ENCODE results near the gene KSR1.

Gene KSR1

DNA sequence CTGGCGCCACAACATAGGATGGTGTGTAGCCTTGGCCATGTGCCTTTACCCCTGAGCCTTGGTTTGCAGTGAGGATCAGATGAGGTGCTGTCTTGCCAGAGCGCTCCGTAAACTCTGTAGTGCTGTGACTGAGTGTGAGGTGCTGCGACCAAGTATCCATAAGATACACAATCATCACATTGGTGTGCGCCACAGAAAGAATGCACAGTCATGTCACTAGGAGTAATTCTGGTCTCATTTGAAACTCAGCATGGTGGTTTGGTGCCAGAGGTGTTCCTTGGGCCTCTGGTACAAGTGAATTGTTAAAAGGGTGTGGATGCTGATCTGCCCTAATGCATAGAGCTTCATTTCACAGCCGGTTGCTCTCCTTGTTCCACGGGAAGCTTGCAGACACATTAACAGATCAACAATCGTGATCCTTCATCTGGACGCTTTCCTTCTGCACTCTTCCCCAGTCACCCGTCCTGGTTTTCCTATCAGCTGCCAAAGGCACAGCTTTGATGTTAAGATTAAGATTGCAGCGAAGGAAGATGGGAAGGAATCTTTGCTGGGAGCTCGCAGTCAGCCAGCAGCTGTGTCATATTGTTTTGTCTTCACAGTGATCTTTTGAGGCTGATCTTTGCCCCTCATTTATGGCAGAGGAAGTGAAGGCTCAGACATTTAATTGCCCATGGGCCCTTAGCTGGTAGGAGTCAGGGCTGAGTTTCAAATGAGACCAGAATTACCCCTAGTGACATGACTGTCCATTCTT, 79.1 kb downstream of the KSR1 start:
- DNase-seq (ENCODE audit: low read depth): no peak

DNA sequence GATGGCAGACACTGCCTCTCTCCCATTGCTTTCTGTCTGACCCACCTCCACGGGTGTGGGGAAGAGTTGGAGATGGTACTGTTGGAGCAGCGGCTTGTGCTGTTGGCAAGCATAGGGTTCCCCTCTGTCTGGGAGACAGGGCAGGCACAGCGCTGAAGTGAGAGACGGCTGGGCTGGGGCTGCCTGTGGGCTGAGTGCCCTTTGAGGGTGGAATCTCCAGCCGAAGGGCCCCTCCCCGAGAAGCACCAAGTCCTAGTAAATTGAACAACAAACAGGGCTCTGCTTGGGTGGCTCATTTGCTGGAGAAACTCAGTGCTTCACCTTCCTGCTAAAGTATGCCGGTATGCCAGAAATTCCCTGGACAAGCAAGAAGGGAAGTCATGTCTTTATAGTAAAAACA, 79.7 kb downstream of the KSR1 start:
- DNase-seq (ENCODE audit: low read depth): no peak

GRCh38 chr17:27536781-27537180, 80.5 kb downstream of the KSR1 start:
- no peak for DNase-seq (ENCODE audit: low read depth)

- no peak for DNase-seq (ENCODE audit: low read depth)
Measured at GRCh38 chr17:27538156-27538955, 82.1 kb downstream of the KSR1 start.

- no peak for DNase-seq (ENCODE audit: low read depth)
Measured at GRCh38 chr17:27539152-27539551, 82.9 kb downstream of the KSR1 start.

DNA sequence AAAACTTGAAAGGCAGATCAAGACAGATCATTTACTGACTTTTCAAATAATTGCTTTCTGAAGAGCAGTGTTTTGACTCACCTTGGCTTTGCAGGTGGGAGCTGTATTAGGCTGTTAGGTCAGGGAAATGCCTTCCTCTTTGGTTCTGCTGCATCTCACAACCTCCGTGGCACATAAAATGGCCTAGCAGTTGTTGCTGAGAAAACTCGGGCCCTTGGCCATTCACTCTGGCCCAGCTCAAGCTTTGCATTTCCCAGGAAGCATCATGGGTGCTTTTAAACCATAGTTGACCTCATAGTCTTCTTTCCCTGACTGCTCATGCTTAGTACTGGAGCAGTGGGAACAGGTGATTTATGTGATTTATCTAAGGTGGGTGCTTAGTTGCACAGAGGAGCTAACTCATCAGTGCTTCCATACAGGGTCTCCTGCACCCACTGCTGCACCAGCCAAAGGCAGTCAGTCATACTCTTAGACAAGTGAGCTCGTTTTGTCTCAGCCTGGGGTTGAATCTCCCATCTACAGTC, 83.6 kb downstream of the KSR1 start:
- no peak for DNase-seq (ENCODE audit: low read depth)

DNA sequence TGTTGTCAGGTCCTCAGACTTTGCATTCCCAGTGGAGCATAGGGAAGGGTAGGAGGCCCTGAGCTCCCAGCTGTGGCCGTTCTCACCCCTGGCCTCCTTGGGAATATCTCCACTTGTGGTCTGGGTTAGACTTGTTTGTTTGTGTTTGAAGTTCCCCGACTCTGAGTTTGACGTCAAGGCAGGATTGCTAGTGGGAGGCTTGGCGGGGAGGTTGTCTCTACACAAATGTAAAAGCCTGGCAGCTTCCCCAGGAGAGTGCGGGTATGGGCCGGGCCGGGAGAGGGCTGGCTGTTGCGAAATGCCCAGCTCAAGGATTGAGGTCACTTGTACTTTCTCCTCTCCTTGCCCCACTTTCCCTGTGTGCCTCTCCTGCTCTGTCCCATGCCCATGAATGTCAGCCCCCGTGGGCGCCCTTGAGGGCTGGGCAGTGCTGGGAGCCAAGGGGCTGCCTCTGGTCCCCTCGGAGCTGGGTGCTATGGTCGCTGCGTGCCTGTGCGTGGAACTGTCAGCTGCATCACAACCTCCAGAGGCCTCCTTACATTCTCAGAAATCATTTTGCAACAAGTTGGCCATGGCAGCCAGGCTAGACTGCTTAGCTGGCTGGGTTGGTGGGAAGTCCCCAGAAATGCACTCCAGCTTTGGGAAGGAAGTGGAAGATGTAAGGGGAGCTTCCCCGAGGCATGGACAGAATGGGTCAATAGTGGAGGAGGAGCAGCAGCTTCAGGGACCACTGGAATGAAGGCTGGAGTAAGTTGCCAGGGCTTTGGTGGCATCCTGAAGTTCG, 84.3 kb downstream of the KSR1 start:
- DNase-seq (ENCODE audit: low read depth): no peak

DNA sequence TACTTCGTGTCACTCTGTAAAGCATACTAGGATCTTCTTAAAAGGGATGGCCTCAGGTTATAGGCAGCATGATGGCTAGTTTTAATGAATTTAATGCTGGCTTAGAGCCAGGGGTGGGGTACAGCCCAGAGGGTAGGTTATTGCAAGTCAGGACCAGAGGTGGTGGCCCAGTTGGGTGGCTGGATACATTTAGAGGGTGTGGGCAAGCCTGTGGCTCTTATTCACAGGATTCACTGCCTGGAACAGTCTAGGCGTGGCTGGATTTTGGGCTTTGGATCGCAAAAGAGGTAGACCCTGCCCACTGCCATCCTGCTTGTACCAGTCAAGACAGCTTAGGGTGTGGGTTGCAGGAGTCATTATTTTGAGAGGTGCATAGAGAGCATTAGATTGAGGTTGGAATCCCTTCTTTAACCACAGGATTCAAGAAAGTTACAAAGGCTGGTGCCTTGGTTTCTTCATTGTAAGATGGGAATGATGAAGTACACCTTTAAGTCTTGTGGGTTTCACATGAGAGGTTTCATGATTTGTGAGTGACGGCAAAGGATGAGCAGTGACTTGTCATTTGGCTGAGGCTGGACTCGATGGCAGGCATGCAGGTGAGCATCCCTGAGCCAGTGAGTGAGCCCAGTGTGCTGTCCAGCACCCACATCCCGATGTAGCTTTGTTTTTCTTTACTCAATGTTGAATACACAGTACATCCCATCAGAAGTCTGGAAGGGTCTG, 85.2 kb downstream of the KSR1 start:
- DNase-seq (ENCODE audit: low read depth): no peak

DNA sequence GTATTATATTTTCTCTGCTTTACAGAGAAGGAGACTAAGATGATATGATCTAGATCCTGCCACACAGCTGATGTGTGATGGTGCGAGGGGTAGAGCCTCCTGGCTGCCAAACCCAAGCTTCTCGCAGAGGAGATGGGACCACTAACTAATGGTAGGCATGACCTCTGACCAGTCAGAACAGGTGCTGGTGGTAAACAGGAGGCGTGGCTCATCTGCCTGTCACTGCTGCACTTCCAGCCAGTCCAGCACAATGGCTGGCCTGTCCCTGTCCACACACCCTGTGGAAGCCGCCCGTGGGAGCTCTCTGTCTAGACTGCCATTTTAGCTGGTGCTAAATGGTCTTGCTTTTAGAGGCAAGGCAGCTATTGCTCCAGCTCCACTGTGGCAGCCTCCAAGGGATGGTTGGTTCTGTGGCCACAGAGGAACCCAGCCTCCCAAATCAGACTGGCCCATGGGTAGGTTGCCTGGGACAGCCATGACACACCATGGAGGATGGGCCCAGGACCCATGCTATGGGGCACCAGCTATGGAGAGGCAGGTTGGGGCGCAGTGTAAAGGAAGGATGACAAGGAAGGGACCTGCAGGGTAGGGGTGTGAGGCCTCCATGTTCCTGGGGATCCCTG, 86.7 kb downstream of the KSR1 start:
- no peak for DNase-seq (ENCODE audit: low read depth)

DNA sequence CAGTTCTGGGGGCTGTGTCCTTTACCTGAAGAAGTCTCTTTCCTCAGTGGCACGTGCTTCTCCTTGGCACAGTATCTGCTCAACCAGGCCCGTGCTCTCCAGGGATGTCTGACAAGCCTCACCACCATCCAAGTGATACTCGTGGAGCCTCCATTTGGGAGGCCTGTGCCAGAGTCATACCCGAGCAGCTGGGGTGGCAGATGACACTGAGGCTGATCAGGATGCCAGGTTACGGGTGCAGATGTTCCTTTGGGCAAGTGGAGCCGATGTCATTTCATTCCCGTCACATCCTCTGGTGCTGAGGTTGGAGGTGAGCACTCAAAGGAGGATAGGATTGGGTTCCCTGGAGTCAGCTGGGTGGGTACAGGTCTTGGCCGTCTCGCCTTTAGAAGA, 87.2 kb downstream of the KSR1 start:
- no peak for DNase-seq (ENCODE audit: low read depth)

DNA sequence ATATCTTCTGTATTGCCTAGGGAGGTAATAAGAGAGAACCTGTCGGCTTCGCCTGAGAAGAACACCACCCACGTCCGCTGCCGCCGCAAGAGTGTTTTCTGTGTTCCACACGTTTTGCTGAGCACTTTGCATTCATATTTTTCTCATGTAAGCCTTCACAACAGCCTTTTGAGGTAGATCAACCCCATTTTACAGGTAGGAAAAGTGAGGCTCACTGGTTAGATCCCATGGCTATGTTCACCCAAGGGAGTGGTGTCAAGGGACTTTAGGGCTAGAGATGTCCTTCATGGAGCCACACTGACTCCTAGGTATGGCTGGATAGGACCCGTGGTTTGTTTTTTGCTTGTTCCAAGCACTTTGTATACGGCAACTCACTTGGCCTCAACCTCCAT, 87.7 kb downstream of the KSR1 start:
- no peak for DNase-seq (ENCODE audit: low read depth)

DNA sequence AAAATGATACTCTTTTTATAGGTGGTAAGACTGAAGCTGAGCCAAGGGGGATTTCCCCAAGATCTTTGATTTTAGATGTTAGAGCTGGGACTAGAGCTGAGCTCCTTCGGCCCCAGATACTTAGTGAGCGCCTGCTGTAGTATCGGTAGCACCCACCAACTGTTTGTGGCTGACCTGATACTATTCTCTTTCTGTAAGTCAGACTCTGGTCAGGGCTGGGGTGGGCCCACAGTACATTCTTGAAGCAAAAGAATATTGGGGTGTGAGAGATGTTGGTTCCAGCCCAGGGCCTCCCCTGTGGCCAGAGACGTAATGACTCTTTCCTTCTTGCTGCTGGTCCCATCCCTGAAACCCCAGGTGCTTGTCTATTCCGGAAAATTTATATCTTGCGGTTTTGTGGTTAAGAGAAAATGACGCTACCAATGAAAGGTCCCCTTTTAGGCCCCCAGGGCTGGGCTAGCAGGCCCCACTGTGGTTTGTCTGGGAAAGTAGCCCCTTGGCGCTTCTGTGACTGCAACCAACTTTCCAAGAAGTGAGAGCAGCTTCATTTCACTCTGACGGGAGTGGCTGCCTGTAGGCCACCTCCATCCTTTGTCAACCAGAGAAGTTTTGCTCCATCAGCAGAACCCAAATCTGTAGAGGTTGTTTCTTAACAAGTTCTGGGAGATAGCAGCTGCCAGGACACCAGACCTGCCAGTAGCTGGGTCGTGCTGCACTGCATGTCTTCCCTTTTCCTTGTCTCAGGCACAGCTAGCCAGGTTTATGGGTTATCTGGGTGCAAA, 88.3 kb downstream of the KSR1 start:
- no peak for DNase-seq (ENCODE audit: low read depth)

DNA sequence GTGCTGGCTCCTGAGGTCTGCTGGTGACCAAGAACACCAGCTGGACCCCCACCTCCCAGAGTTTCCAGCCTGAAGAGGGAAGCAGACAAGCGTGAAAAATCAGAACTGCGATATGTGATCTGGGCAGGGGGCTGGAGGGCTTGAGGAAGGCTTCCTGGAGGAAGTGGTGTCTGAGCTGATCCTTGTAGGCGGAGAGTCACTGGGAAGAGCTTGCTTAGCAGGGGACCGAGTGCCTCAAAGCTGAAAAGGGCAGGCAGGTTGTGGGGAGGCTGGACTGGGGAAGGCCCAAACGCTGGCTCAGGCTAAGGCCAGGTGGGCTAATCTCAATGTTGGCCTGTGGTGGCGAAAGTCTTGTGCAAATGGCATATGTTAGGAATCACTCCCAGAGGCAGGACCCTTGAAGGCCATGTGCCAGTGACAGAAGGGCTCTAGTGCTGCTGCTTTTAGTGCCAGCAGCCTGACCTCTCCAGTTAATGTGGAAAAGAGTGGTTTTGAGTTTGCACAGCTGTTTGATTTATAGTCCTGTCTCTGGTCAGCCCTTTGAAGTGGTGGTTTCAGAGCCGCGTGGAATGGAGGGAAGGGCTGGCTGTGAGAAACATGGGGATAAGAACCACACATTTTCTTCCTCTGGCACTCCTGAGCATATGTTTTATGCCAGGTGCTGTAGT, 89.4 kb downstream of the KSR1 start:
- DNase-seq (ENCODE audit: low read depth): no peak

- DNase-seq (ENCODE audit: low read depth): no peak
Measured at GRCh38 chr17:27546624-27547300, 90.5 kb downstream of the KSR1 start.

DNA sequence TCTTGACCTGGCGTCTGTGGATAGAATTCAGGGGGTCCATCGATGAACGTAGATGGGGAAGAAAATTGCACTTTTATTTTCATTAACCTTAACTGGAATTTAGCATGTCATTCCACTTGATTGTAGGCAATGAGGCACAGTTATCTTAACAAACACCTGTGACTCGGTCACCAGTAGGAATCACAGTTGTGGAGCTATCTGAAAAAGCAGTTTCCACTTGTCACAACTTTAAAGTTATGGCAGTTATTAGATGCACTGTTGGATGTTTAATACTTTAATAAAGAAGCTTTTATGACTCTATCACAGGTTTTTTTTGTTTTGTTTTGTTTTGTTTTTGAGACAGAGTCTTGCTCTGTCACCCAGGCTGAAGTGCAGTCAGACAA, 91.0 kb downstream of the KSR1 start:
- DNase-seq (ENCODE audit: low read depth): no peak

DNA sequence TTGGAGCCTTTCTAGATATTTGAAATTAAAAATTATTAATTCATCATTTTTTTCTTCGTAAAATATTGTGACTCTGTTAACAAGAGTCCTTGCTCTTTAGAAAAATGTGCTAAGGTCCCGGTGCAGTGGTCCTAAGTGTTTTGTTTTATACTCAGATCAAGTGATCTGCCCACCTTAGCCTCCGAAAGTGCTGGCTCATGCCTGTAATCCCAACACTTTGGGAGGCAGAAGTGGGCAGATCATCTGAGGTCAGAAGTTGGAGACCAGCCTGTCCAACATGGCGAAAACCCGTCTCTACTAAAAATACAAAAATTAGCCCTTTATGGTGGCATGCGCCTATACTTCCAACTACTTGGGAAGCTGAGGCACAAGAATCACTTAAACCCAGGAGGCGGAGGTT, 92.1 kb downstream of the KSR1 start:
- DNase-seq (ENCODE audit: low read depth): no peak

- DNase-seq (ENCODE audit: low read depth): no peak
Measured at GRCh38 chr17:27549251-27549893, 93.1 kb downstream of the KSR1 start.

DNA sequence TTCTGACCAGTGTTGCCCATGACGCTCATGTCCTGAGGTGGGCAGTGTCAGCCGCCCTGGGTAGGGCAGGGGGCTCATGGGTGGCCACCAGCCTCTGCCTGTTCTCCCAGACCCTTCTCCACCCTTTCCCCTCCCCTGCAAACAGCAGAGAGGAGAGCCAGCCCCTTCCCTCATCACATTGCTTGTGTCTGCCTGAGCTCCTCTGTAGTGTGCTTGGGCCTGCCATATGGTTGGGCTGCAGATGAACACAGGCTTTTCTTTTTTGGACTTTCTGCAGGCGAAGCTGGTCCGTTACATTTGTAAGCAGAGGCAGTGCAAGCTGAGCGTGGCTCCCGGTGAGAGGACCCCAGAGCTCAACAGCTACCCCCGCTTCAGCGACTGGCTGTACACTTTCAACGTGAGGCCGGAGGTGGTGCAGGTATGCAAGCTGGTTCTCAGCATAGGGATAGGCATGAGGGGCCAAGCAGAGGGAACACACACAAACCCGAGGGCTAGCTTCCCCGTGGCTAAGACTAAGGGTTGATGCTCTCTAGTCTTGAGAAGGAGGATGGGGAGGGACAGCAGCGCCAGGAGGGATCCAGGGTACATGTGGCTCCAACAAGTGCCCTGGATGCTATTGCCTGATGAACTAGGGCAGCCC, 94.2 kb downstream of the KSR1 start:
- DNase-seq (ENCODE audit: low read depth): no peak
